HG02973 (cell line): ENCODE results near the gene COL18A1.

Experiments
- ATAC-seq: cut with Tn5 transposase; IDR thresholded peaks from one replicate; pipeline ENCODE4 v1.9.1; 2021; ENCODE audit warnings: moderate library complexity; ENCODE audit not compliant: unreplicated experiment

COL18A1 gene

GRCh38 chr21:45411810-45412206 is 6.8 kb downstream of the COL18A1 start:
- ATAC-seq = no peak

- ATAC-seq = no peak
Observed at GRCh38 chr21:45412491-45412890, 7.5 kb downstream of the COL18A1 start.

GRCh38 chr21:45412909-45413611 is 8.1 kb downstream of the COL18A1 start:
- ATAC-seq = no peak

- ATAC-seq = no peak
Observed at GRCh38 chr21:45413922-45414321, 9.0 kb downstream of the COL18A1 start.

GRCh38 chr21:45414396-45415187 is 9.6 kb downstream of the COL18A1 start:
- ATAC-seq = no peak

- ATAC-seq = no peak
Observed at GRCh38 chr21:45415188-45415942, 10.4 kb downstream of the COL18A1 start.

- ATAC-seq = no peak
Observed at GRCh38 chr21:45415943-45416611, 11.1 kb downstream of the COL18A1 start.

GRCh38 chr21:45416620-45417019 is 11.7 kb downstream of the COL18A1 start:
- no peak for ATAC-seq

GRCh38 chr21:45417256-45417950 is 12.4 kb downstream of the COL18A1 start:
- ATAC-seq = no peak

- ATAC-seq = no peak
Observed at GRCh38 chr21:45417951-45418300, 13.0 kb downstream of the COL18A1 start.

GRCh38 chr21:45418301-45419071 is 13.5 kb downstream of the COL18A1 start:
- ATAC-seq = no peak

- ATAC-seq = no peak
Observed at GRCh38 chr21:45419162-45419561, 14.2 kb downstream of the COL18A1 start.

GRCh38 chr21:45420061-45421041 is 15.4 kb downstream of the COL18A1 start:
- no peak for ATAC-seq

- no peak for ATAC-seq
Observed at GRCh38 chr21:45421071-45421845, 16.3 kb downstream of the COL18A1 start.

GRCh38 chr21:45421846-45422775 is 17.1 kb downstream of the COL18A1 start:
- ATAC-seq = no peak

GRCh38 chr21:45423201-45423955 is 18.4 kb downstream of the COL18A1 start:
- ATAC-seq = no peak
